NCI-H2227 (cell line): Measurements from ENCODE around the gene ARL3.

ENCODE experiments used
- DNase-seq: peaks from one replicate; lab custom pipeline; 2025; ENCODE audit not compliant: unreplicated experiment; lab: John Stamatoyannopoulos, UW

ARL3 gene

GRCh38 chr10:102641880-102642735, 72.1 kb downstream of the ARL3 start:
- DNase-seq: peak; percentile 96

- peak; percentile 41 for DNase-seq
Measured at GRCh38 chr10:102641402-102641801, 72.8 kb downstream of the ARL3 start.

- DNase-seq: no peak
Measured at GRCh38 chr10:102639537-102639936, 74.7 kb downstream of the ARL3 start.

- DNase-seq: no peak
Measured at GRCh38 chr10:102635377-102635776, 78.8 kb downstream of the ARL3 start.

- no peak for DNase-seq
Measured at GRCh38 chr10:102634686-102635085, 79.5 kb downstream of the ARL3 start.

GRCh38 chr10:102633848-102634247, 80.3 kb downstream of the ARL3 start:
- DNase-seq: no peak

- DNase-seq: no peak
Measured at GRCh38 chr10:102633287-102633686, 80.9 kb downstream of the ARL3 start.

- DNase-seq: no peak
Measured at GRCh38 chr10:102632394-102633111, 81.6 kb downstream of the ARL3 start.

- no peak for DNase-seq
Measured at GRCh38 chr10:102631525-102632393, 82.4 kb downstream of the ARL3 start.

GRCh38 chr10:102630663-102631062, 83.5 kb downstream of the ARL3 start:
- no peak for DNase-seq

- DNase-seq: no peak
Measured at GRCh38 chr10:102629661-102630614, 84.3 kb downstream of the ARL3 start.

- no peak for DNase-seq
Measured at GRCh38 chr10:102628451-102628911, 85.7 kb downstream of the ARL3 start.

- DNase-seq: no peak
Measured at GRCh38 chr10:102627736-102628293, 86.4 kb downstream of the ARL3 start.

- DNase-seq: no peak
Measured at GRCh38 chr10:102627291-102627735, 86.9 kb downstream of the ARL3 start.

GRCh38 chr10:102626026-102626685, 88.0 kb downstream of the ARL3 start:
- DNase-seq: no peak

- no peak for DNase-seq
Measured at GRCh38 chr10:102624751-102625645, 89.2 kb downstream of the ARL3 start.

- no peak for DNase-seq
Measured at GRCh38 chr10:102624094-102624493, 90.1 kb downstream of the ARL3 start.
